ENCODE results near the gene GIT1. TPM values are rescaled to one million over a fixed set of nuclear protein-coding genes. Genes with fewer than 3 reads are reported as not detected.
A peak's percentile ranks its signal among the peaks of the same experiment; 100 is the strongest.

The GIT1 gene
- total RNA-seq, 2 donors from 2014 or later = 26.7 to 48.1 TPM

DNA sequence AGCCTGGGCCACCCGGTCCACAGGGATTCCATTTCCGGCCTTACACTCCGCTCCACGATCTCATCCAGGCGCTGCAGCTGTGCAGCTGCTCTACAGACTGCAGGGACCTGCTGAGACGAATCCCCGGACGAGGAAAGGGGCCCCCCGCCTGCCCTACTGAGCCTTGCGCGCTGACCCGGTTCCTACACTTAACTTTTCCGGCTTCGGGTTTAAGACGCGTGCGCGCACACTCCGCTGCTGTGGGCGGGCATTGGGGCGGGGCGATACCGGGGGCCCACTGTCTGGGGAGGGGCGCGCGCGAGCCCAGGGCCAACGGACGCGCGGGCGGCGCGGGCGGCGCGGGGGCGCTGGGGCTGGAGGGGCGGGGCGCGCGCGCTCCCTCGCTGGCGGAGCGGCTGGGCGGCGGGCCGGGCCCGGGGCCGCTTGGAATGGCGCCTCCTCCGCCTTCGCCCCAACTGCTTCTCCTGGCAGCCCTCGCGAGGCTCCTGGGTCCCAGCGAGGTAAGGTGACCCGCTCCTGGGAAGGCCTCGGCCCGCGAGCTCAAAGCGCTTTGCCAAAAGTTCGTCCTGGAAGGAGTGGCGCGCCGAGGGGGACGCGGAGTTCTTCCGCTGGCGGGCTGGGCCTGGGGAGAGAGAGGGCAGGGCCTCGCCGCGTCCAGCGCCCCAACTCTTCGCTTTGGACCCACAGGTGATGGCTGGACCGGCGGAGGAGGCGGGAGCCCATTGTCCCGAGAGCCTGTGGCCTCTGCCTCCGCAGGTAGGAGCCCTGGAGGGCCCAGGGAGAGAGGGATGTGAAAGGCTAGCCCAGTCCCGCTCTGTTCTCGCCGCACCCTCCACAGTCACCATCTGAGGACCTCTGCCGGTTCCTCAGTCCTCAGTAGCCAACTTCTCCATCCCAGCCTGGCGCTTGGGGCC is 20.9 kb downstream of the GIT1 start, which contains the start of gene TP53I13:
Gene TP53I13, plus strand, starts transcription at position 371 of the 914 bp plus-strand sequence. Its CDS starts 58 bp downstream, at position 429.
- TF ChIP-seq, protein P1, sequence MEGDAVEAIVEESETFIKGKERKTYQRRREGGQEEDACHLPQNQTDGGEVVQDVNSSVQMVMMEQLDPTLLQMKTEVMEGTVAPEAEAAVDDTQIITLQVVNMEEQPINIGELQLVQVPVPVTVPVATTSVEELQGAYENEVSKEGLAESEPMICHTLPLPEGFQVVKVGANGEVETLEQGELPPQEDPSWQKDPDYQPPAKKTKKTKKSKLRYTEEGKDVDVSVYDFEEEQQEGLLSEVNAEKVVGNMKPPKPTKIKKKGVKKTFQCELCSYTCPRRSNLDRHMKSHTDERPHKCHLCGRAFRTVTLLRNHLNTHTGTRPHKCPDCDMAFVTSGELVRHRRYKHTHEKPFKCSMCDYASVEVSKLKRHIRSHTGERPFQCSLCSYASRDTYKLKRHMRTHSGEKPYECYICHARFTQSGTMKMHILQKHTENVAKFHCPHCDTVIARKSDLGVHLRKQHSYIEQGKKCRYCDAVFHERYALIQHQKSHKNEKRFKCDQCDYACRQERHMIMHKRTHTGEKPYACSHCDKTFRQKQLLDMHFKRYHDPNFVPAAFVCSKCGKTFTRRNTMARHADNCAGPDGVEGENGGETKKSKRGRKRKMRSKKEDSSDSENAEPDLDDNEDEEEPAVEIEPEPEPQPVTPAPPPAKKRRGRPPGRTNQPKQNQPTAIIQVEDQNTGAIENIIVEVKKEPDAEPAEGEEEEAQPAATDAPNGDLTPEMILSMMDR (IDR thresholded peaks at IDR 0.05) = peak in 1 of 2 donors; percentile 14
- H3K36me3 ChIP-seq = no peaks in the 10 kb centered on the region

DNA sequence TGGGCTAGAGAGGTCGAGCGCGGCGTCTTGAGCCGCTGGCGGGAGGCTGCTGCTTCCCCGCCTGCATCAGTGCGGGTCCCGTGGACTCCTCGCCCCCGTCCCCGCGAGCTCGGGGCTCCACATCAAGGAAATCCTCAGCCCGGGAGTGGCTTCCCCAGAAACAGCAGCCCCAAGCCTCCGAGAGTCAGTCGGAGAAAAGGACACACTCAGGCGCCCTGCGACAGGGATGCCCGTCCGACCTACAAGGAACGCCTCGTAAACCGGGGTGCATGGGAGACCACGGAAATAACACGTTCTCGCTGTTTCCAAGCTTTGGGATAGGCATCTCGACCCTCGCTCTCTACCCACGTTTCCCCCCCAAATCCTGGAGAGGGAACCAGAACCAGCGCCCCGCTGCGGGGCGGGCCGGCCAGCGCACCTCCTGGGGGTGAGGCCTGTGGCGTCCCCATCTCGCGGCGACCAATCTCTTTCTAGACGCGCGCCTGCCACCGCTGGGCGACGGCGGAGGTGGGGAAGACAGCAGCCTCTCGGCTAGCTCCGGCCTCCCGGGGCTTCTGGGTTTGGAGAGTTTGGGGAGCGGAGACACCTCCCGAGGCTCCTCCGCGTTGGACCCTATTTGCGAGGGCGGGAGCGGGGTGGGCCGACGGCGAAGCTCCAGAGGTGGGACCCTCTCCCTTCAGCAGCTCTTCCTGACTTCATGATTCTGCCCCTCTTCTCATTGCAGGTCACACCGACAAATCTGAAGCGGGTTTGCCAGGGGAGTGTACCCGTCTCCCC is 21.7 kb downstream of the GIT1 start:
- peak overlapping the region; percentile 86 to 97 for H3K27ac ChIP-seq
- H3K4me3 ChIP-seq = peak overlapping the region; percentile 63 to 66
- TF ChIP-seq, protein P1 (IDR thresholded peaks at IDR 0.05) = peak; percentile 46 to 54
- no peaks in the 10 kb centered on the region for H3K27me3 ChIP-seq
- H3K9me3 ChIP-seq = no peaks in the 10 kb centered on the region
- peak; percentile 65 for DNase-seq (ENCODE audit: low spot score)
- H3K4me1 ChIP-seq = peaks cover 0 to 50% of the 10 kb centered on the region in 2 donors
- no peaks in the 10 kb centered on the region for H3K36me3 ChIP-seq

More for the DNA sequence above, 20.9 kb downstream of the GIT1 start, which contains the start of gene TP53I13:
- H3K4me3 ChIP-seq = peak within 1 kb of the TSS; percentile 63 to 66
- peaks cover 0 to 55% of the 10 kb centered on the region in 2 donors for H3K4me1 ChIP-seq
- peak within 1 kb of the TSS; percentile 86 to 97 for H3K27ac ChIP-seq
- no peaks in the 10 kb centered on the region for H3K9me3 ChIP-seq
- no peaks in the 10 kb centered on the region for H3K27me3 ChIP-seq
- DNase-seq (ENCODE audit: low spot score) = peak; percentile 84

DNA sequence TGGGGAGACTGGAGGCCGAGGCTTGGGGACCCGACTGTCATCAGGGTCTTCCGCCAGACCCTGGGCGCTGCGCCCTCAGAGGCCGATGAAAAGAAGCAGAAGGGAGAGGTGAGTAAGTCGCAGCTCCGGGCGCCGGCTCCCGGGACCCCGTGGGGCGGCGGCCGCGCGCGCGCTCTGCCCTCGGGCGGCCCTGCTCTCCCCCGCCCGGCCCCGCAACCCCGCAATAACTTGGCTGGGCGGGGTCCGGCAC is 22.2 kb downstream of the GIT1 start:
- no peaks in the 10 kb centered on the region for H3K9me3 ChIP-seq
- DNase-seq (ENCODE audit: low spot score) = no peak
- TF ChIP-seq, protein P1 (IDR thresholded peaks at IDR 0.05) = no peak
- H3K27me3 ChIP-seq = no peaks in the 10 kb centered on the region
- peak overlapping the region; percentile 86 to 97 for H3K27ac ChIP-seq
- no peaks in the 10 kb centered on the region for H3K36me3 ChIP-seq
- H3K4me1 ChIP-seq = peaks cover 0 to 50% of the 10 kb centered on the region in 2 donors
- H3K4me3 ChIP-seq = peak overlapping the region; percentile 63 to 66

DNA sequence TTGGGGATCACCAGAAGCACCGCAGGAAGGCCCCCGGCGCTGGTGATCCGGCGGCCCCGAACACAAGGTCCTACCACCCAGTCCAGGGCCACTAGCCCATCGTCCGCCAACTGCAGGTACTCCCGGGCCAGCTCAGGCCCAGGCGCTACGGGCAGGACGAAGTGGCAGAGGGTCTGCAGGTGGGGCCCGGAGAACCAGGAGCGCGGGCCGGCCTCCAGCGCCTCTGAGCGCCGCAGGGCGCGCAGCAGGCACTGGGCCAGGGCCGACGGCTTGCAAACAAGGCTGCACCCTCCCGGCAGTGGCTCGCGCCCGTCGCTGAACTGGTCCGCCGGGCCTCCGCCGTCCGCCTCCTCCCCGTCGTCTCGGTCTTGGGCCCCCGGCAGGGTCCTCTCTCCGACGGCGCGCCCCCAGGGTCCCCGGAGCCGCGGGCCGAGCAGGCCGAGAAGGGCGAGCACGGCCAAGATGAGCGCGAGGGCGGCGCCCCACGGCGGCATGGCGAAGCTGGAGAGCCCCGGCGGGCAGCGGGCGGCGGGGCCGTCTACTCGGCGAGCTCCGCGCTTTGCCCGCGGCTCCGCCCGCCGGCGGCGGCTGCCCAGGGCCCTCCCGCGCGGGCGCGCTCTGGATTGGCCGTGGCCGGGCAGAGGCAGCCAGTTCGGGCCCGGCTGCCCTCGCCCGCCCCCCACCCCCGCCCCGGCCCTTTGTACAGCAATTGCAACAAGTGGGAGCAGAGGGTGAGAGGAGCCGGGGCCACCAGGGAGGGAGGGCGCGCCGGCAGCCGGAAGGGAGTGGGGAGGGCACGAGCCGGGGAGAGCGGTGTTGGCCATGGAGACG is 22.8 kb downstream of the GIT1 start, which contains the start of gene ABHD15:
Gene ABHD15, minus strand, starts transcription at position 565 of the 831 bp plus-strand sequence. Its CDS starts 71 bp downstream, at position 494.
- Histone ChIP-seq H3K27ac (peak within 1 kb of the TSS; percentile 86 to 97), H3K4me1 (peaks cover 0 to 50% of the 10 kb centered on the region in 2 donors)

More for the DNA sequence above, 22.8 kb downstream of the GIT1 start, which contains the start of gene ABHD15:
- TF ChIP-seq, protein P1 (IDR thresholded peaks at IDR 0.05) = no peak
- H3K4me3 ChIP-seq = peak within 1 kb of the TSS; percentile 63 to 66
- peak; percentile 70 for DNase-seq (ENCODE audit: low spot score)
- H3K27me3 ChIP-seq = no peaks in the 10 kb centered on the region
- no peaks in the 10 kb centered on the region for H3K36me3 ChIP-seq
- no peaks in the 10 kb centered on the region for H3K9me3 ChIP-seq
